AG08395 (cell line): ENCODE data around the gene SAT1.
"Not testable (repeated sequence)": the region's sequence is repeated elsewhere in the genome, so short reads cannot be mapped to it uniquely, and the experiment has no call there.

Experiments
- DNase-seq: peaks from one replicate; pipeline ENCODE4 v3.0.0; 2012; ENCODE audit warnings: mixed read lengths, low spot score

SAT1 gene

DNA sequence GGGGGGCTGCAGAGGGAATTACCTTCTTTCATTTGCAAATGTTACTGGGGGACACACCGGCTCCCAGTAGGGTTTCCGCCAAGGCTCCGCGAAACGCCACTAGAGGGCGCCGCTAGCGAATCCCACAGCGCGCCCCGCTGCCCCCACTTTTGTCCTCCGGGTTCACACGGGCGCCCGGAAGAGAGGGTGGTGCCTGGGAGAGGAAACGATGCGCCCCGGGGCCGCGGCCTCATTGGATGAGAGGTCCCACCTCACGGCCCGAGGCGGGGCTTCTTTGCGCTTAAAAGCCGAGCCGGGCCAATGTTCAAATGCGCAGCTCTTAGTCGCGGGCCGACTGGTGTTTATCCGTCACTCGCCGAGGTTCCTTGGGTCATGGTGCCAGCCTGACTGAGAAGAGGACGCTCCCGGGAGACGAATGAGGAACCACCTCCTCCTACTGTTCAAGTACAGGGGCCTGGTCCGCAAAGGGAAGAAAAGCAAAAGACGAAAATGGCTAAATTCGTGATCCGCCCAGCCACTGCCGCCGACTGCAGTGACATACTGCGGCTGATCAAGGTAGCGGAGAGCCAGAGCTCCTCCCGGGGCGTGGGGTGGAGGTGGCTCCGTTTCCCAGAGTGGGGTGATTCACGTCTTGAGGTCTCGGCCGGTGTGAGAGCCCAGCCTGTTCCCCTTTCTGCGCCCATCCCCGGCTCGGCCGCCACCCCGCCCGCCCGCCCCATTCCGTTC, at the start of gene SAT1:
TSS of gene SAT1 (plus strand) at position 311 of the 726 bp plus-strand sequence. CDS start at position 490, 179 bp downstream.
- peak; percentile 87 for DNase-seq

DNA sequence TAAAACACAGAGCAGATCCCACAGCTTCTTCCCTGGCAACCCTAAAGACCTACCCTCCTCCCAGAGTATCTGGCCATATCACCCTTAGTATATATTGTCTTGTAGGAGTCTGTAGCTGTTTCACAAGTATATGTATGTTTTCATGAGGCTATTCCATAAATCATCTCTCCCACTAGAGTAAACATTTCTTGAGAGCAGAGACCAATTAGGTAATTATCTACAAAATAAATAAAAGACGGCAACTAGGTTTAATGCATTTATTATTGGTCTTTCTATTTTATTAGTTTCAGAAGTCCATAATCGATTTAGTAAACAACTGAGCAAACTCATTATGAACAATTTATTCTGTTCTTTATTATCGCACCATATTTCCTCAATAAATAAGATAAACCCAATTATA, 46.9 kb upstream of the SAT1 start:
- DNase-seq: no peak

DNA sequence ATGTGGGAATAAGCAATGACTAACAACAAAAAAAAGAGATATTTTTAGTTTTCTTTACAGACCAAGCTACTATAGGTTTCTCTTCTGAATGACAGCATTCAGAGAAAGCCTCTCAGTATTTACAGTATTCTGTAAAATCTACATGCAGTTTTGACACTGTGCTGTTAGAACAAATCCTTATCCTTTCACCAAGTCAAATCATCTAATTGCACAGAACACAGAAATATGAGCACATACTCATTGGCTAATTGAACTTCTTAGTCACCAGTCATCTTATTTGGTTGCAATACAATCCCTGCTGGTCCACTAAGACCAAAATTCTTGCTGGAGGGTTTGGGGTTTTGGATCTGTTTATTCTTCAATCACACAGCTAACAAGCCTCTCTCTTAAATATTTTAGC, 45.6 kb upstream of the SAT1 start:
- DNase-seq: no peak

DNA sequence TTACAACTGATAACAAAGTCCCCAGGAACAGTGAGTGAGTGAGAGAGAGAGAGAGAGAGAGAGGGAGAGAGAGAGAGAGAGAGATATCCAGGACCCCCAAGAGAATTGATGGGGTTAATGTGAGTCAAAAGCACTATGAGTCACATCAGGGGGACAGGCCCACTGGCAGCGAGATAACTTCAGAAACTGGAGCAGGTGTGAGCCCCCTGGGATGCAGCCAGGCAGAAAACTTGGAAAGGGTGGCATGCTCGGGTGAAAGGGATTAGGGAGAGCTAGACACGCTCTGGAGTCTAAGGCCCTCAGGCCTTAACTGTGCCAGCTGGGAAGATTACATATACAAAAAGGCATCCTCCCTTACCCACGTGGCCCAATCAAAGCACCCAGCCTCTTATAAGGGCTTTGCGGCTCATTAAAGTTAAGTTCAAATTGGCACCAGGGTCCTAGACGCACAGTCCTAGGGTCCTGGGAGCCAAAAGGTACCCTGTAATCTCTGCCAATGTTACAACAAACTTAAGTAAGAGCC, 40.7 kb upstream of the SAT1 start:
- peak; percentile 70 for DNase-seq

DNA sequence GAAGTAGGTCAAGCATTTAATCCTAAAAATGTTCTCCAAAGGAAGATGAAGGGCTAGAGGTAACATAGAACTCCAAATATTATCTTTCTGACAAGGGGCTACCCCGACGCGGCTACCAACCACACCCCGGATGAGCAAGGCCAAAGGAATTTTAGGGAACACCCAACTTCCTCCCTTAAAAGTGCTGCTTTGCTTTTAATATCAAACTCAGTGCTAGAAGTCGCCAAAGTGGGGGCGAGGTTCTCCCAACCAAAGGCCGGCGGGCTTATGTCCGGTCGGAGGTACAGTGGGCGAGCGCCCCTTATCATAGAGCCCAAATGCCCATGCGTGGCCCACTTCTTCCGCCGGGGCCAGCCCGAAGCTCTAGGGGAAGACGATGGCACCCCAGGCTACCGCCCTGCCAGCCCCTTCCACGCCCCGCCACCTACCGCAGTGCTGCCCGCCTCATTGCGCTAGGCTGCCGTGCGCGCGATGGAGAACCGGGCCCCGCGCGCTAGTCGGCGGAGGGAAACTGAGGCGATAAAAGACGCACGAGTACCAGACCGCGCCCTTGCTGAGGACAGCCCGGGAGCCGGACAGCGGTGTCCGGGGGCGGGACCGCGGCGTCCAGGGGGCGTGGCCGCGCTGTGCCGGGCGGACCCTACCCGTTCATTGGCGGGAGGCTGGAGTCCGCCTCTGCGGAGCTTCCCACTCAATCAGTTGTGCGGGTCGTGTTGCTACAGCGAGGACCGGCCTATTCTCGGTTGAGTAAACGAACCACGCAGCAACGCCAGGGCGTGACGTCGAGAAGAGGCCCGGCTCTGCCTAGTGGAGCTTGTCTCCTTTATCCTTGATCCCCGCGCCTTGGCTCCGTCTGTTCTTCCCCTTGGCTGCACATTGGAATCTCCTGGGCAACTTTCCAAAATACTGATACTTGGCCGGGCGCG, 40.0 kb upstream of the SAT1 start, which contains the start of gene ACOT9:
TSS of gene ACOT9 (minus strand) at position 580 of the 926 bp plus-strand sequence. CDS start at position 448, 132 bp downstream.
- DNase-seq: peak; percentile 89

DNA sequence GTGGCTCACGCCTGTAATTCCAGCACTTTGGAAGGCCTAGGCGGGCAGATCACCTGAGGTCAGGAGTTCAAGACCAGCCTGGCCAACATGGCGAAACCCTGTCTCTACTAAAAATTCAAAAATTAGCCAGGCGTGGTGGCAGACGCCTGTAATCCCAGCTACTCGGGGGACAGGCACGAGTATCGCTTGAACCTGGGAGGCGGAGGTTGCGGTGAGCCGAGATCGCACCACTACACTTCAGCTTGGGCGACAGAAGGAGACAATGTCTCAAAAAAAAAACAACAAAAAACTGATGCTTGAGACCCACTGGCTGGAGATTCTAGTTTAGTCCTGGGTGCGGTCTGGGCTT, 39.4 kb upstream of the SAT1 start:
- not testable (repeated sequence) for DNase-seq

DNA sequence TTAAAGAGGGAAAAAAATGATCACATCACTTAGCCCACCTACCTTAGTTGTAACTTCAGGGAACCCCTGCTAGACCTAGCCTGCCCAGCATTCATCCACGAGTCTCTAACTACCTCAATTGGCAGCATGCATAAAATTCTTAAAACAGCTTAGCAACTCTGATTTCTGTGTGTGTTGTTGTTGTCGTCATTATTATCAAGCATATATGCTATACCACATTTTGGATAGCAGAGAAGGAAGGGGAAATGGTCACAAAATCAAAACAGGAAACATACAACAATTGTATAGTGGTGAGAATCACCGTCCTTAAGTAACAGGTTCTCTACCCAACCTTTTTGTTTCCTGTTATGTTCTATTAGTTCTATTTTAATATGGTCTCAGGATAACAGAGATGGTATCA, 37.2 kb upstream of the SAT1 start:
- no peak for DNase-seq

DNA sequence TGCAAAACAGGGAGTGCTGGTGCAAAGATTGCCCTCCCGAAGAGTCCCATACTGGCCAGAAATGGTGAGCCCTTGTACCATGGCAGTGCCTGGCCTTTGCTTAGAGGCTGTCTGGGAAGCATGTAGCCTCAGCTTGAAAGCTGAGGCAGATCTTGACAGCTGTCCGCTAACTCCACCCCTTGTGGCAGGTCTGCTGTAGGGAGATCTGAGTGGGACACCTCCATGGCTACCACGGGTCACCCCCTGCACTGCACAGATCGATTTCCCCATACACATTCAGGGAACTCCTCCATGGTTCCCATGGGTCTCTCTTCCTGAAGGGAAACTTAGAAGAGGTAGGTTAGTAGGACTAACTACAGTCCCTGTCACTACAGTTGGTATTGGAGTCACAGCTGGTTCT, 33.8 kb upstream of the SAT1 start:
- no peak for DNase-seq

DNA sequence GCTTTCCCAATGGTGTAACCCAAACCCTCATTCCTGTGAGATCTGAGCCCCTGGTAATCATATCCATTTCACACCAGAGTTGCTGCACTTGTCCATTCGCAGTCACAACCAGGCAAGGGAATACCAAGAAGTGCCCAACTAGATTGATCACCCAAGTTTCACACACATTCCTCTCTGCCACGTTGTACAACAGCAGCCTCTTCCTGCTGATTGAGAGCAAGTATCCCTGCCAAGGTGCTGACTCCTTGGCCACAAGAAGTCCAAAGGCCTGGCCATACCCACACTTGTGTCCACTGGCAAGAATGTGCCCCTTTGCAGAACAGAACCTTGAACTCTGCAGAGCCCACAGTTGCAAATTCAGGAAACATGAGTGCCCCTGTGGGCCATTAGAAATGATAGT, 33.4 kb upstream of the SAT1 start:
- no peak for DNase-seq

DNA sequence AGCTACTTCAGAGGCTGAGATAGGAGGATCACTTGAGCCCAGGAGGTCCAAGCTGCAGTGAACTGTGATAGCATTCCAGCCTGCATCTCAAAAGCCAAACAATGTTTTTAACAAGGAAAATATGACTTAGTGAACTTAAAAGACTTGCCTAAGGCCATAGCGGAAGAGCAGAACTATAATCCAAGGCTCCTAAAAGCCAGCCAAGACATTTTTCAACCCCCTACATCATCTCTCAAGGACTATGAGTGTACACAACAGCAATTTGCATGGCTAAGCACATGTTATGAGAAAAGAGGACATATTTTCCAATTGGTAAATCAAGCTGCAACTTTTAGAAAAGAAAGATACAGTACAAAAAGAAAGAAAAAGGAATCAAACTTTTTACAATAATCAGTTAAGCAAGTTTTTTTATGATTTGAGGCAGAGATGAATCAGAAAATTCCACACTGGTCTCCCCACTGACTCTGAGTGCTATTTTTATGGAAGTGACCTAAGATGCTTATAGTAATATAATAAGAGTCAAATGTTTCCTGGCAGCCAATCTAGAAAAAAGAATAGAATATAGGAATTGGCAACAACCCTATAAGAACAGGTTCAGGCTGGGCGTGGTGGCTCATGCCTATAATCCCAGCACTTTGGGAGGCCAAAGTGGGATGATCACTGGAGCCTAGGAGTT, 30.1 kb upstream of the SAT1 start:
- DNase-seq: peak; percentile 65

DNA sequence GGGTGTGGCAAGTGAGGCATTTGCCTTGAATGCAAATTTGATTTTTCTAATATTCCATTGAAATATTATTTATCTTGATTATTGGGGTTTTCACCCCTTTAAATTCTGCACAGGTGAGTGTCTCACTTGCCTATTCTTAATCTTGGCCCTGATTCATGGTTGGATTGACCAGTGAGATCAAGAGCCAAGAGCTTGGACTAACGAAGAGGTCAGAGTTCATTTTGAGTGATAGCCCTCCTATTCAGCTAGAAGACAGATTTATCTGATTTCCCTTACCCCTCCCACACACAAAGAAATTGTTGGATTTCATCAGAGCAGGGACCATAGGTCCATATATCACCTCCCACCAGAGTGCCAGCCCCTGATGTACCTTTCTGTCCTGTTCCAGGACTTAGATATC, 28.3 kb upstream of the SAT1 start:
- no peak for DNase-seq

DNA sequence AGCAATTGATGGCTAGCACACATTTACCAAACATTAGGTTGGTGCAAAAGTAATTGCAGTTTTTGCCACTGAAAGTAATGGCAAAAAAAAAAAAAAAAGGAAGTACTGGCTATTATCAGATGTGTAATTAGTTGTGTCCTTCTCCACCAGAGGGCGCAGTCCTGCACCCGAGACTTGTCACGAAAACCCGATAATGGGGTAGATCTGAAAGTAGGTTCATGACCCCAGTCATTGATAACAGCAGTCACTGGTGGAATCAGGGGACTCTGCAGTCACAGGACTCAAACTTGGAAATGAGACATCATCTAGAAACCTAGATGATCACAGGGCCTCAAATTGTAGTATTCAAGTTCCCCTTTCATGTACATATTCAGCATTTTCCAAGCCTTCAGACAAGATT, 26.8 kb upstream of the SAT1 start:
- DNase-seq: peak; percentile 38

DNA sequence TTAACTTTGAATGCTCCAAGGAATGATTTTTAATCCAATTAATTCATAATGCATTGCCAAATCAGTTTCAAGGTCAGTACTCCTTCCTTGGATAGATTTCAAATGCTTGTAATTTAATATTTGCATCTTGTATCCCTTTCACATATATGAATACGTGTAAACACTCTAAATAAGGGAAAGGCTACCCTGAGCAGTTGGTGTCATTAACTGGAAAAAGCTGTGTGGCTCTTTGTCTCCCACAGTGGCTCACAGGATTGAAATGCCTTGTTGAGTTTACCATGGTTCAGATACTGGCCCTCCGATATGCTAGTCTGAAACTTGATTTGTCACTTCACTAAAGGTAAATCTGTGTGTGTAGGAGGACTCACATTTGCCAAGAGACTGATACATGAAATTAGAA, 23.2 kb upstream of the SAT1 start:
- no peak for DNase-seq

DNA sequence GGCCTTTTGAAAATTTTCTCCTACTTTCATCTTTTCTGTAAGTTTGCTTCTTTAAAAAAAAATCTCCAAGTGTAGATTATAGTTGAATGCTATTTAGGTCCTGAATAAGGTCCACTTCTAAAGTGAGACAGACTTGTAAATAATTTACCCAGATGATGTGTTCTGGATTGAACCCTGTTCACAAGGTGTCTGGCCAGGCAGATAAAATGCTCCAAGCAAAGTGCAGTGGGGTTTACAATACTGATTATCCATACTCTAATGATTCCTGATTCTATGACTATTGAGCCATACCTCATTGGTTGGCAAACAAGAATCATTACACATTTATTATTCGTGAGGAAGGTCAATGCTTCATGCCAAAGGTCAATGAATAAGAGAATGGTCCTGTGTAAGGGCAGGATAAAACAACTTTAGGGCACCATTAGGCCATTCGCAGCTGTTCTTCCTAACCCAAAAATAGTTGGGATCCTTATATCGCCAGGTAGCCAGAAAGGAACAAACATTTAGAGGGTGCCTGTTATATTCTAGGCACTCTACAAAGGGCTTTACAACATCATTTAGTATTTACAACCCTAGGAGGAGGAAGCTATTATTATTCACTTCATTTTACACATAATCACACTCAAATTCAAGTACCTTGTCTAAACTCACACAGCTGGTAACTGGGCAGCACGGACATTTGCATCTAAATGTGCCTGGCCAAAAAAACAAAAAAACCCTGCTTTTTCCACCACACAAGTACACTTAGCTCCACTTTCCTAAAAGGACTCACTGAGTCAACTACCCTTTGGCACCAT, 18.6 kb upstream of the SAT1 start:
- DNase-seq: no peak

DNA sequence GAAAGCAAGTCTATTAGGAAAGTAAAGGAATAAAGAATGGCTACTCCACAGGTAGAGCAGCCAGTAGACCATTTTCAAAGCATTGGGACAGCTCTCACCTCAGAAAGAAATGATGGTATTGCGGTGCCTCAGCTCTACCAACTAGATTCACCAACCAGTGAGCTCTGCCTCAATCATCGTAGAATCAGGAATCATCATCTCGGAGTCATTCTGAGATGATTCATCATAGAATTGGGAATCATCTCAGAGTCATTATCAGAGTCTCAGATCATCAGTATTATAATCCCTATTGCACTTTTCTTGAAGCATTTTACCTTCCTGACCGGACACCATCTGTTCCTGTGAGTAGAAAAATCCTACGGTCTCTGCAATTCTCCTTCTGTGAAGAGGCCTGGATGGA, 17.5 kb upstream of the SAT1 start:
- no peak for DNase-seq

DNA sequence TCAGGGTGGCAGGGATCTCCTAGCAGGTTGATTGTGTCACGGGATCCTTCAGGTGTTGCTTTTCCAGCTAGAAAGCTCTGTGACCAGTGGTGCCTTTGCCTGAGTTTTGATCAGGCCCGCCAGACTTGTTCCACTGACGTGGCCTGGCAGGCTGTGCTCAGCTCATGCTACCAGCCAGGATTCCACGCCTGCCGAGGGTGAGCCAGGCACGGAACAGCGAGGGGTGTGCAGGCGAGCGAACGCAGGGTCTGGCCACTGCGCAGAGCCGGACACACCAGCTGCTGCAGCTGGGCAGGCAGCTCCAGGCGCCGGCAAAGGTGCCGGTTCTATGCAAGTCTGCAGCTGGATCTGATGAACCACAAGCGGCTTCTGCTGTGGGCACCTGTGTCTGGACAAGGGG, 17.1 kb upstream of the SAT1 start:
- DNase-seq: no peak

DNA sequence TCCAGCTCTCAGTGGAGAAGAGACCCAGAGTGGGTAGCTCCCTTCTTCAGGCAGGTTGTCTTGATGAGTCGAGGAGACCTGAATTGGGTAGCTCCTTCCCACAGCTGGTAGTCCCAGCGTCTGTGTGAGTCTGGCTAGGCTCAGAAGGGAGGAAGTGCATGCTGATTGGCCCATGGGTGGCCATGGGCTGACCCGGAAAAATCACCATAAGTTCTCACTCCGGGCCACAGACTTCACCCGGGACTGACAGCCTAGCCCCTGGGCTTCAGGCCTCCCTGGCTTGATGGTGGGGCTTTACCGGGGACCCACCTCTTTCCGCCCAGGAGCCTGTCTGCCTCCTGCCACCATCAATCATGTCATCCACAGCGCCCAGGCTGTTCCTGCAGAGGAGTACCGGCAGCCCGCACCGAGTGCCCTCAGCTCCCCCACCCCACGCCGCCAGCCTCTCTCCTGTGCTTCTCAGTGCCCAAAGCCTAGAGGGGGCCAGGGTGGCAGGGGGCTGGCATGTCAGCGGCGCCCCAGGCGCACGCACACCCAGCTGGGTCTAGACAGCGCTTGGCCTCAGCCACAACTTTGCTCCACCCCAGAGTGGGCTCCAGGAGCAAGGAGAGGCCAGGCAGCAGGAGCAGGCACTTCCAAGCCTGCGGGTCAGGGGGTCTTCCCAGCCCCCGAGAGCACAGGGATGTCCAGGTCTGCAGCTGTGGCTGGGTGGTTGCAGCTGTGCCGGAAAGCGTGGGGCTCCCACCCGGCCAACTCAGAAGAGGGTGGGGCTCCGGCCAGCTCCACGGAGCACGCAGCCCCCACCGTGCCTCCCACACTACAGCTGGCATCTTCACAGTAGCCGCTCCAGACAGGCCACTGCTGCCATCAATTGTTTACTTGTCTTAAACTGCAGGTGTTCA, 16.1 kb upstream of the SAT1 start:
- DNase-seq: no peak

DNA sequence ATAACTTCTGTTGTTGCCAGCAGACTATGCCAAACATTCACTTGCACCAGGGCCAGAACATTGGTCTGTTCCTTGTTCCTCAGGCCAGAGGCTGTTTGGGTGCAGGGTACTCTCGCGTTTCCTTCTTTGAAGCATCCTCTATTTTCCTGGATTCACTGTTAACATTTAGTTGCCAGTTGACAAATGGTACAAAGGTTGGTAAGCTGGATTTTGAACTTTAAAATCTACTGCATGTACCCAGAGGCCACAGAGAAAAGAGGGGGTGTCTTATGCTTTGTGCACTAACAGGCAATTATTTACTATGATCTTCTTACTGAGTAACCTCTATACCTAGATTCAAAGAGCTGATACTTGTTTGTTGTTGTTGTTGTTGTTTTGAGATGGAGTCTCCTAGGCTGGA, 12.8 kb upstream of the SAT1 start:
- no peak for DNase-seq

DNA sequence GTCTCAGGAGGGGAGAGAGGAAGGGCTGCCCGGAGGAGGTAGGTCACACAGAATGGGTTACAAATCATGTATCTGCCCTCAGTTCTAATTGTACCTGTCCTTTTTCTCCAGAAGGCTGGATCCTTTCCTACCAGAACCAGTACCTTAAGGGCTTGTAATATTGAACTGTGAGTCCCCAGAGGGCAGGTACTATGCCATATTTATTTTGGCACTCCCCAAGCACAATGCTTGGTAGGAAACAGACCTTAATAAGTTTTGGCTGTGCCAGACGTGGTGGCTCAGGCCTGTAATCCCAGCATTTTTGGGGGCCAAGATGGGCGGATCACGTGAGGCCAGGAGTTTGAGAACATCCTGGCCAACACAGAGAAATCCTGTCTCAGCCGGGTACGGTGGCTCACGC, 11.9 kb upstream of the SAT1 start:
- DNase-seq: not testable (repeated sequence)

DNA sequence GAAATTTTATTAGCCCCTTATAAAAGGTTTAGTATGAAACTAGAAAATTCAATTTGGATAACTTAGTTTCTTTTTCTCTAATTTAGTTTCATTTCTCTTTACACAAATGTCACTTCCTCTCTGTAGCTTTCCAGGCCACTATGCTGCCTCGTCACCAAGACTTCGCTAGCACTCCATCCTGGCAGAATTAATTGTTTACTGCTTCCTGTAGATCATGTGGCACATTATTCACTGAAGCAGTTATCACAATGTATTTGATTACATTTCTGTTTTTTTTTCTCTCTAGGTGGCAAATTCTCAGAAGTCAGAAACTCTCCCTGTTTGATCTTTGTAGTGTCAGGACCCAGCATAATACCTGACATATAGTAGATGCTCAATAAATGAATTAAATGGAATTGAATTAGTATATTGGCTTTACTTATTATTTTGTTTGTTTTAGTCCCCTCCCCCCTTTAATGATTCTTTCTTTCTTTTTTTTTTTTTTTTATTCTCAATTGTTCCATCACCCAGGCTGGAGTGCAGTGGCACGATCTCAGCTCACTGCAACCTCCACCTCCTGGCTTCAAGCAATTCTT, 9.3 kb upstream of the SAT1 start:
- DNase-seq: no peak
